DOHH2 (cell line): ENCODE measurements around the gene ABCB7.

Source experiments
- H3F3A ChIP-seq: fragments of 200-600 bp; sonication (generic), shearing (Covaris generic); 2 replicates; pipeline ENCODE4 v1.6.0; 2016; ENCODE audit warnings: antibody characterized with exemption, mild to moderate bottlenecking; ENCODE audit not compliant: control insufficient read depth, insufficient read depth
- H3K27ac ChIP-seq: fragments of 200-600 bp; sonication (generic); 2 replicates; pipeline ENCODE4 v1.5.1; 2014; ENCODE audit warnings: low read depth, mild to moderate bottlenecking, low read length, moderate library complexity
- H3K27me3 ChIP-seq: fragments of 200-600 bp; sonication (generic); 2 replicates; pipeline ENCODE4 v1.6.1; 2014; ENCODE audit warnings: mild to moderate bottlenecking, low read length, mixed read lengths; ENCODE audit not compliant: control insufficient read depth
- H3K36me3 ChIP-seq: fragments of 200-600 bp; sonication (generic); 2 replicates; pipeline ENCODE4 v1.6.1; 2014; ENCODE audit warnings: mild to moderate bottlenecking, low read length, moderate library complexity, mixed read lengths; ENCODE audit not compliant: control insufficient read depth
- H3K4me1 ChIP-seq: fragments of 200-600 bp; sonication (generic); 2 replicates; pipeline ENCODE4 v1.6.1; 2014; ENCODE audit warnings: mild to moderate bottlenecking, low read length, mixed read lengths; ENCODE audit not compliant: control insufficient read depth
- H3K4me2 ChIP-seq: fragments of 200-600 bp; sonication (generic); 2 replicates; pipeline ENCODE4 v1.6.0; 2014; ENCODE audit warnings: mild to moderate bottlenecking, low read length, moderate library complexity
- H3K4me3 ChIP-seq: fragments of 200-600 bp; sonication (generic); 2 replicates; pipeline ENCODE4 v1.5.1; 2014; ENCODE audit warnings: mild to moderate bottlenecking, low read length, mixed read lengths
- H3K79me2 ChIP-seq: fragments of 200-600 bp; sonication (generic); 2 replicates; pipeline ENCODE4 v1.6.1; 2014; ENCODE audit warnings: mild to moderate bottlenecking, low read length, mixed read lengths; ENCODE audit not compliant: control insufficient read depth
- H3K9me2 ChIP-seq: fragments of 200-600 bp; sonication (generic); replicated peaks from 2 replicates; pipeline ENCODE4 v1.6.1; 2014; ENCODE audit warnings: mild to moderate bottlenecking, low read length, mixed read lengths; ENCODE audit not compliant: control insufficient read depth
- H3K9me3 ChIP-seq: fragments of 200-600 bp; sonication (generic); 2 replicates; pipeline ENCODE4 v1.6.1; 2014; ENCODE audit warnings: antibody characterized with exemption, low read length, mixed read lengths; ENCODE audit not compliant: control insufficient read depth, insufficient read depth
- H4K20me1 ChIP-seq: fragments of 200-600 bp; sonication (generic); 2 replicates; pipeline ENCODE4 v1.6.0; 2014; ENCODE audit warnings: low read depth, mild to moderate bottlenecking, antibody characterized with exemption, low read length, moderate library complexity; ENCODE audit not compliant: control insufficient read depth, insufficient read depth
- EZH2phosphoT487 ChIP-seq: fragments of 200-600 bp; sonication (generic); IDR thresholded peaks from 2 replicates; pipeline ENCODE4 v1.6.1; 2017; ENCODE audit warnings: borderline replicate concordance, mild to moderate bottlenecking, antibody characterized with exemption, low read length, moderate library complexity, mixed read lengths
- TF ChIP-seq, protein P1 (sequence below): fragments of 200-600 bp; sonication (generic); IDR thresholded peaks from one replicate; pipeline ENCODE4 v1.5.1; 2014; ENCODE audit warnings: antibody characterized with exemption, mild to moderate bottlenecking, low read depth, low read length; ENCODE audit not compliant: poor library complexity, severe bottlenecking

ABCB7 gene

GRCh38 chrX:75086731-75087195 is 69.3 kb downstream of the ABCB7 start:
- Histone ChIP-seq H3K9me2 (no peaks in the 10 kb centered on the region), H3F3A (no peaks in the 10 kb centered on the region), H3K4me1 (no peaks in the 10 kb centered on the region), H3K9me3 (no peaks in the 10 kb centered on the region), H3K27me3 (no peaks in the 10 kb centered on the region), H3K27ac (no peak overlapping the region), H3K4me2 (no peak overlapping the region), H3K4me3 (no peak overlapping the region), H3K79me2 (no peaks in the 10 kb centered on the region), H4K20me1 (no peaks in the 10 kb centered on the region), H3K36me3 (no peaks in the 10 kb centered on the region)
- TF ChIP-seq EZH2phosphoT487 = no peak
- TF ChIP-seq, protein P1, sequence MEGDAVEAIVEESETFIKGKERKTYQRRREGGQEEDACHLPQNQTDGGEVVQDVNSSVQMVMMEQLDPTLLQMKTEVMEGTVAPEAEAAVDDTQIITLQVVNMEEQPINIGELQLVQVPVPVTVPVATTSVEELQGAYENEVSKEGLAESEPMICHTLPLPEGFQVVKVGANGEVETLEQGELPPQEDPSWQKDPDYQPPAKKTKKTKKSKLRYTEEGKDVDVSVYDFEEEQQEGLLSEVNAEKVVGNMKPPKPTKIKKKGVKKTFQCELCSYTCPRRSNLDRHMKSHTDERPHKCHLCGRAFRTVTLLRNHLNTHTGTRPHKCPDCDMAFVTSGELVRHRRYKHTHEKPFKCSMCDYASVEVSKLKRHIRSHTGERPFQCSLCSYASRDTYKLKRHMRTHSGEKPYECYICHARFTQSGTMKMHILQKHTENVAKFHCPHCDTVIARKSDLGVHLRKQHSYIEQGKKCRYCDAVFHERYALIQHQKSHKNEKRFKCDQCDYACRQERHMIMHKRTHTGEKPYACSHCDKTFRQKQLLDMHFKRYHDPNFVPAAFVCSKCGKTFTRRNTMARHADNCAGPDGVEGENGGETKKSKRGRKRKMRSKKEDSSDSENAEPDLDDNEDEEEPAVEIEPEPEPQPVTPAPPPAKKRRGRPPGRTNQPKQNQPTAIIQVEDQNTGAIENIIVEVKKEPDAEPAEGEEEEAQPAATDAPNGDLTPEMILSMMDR = no peak

DNA sequence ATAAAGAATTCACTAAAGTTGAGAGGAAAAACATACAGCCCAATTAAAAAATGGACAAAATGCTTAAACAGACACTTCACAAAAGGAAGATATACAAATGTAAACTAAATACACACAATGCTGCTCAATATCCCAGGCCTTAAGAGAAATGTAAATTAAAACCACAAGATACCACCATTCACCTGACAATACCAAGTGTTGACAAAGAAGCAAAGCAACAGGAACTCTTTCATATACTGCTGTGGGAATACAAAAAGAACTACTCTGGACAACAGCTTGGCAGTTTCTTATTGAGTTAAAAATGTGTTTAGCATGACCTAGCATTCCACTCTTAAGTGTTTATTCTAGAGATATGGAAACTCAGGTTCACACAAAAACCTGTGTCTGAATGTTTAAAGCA is 71.3 kb downstream of the ABCB7 start:
- Histone ChIP-seq H4K20me1 (no peaks in the 10 kb centered on the region), H3K4me2 (no peak overlapping the region), H3K79me2 (no peaks in the 10 kb centered on the region), H3K27ac (no peak overlapping the region), H3K4me3 (no peak overlapping the region), H3K36me3 (no peaks in the 10 kb centered on the region), H3K9me3 (no peaks in the 10 kb centered on the region), H3F3A (no peaks in the 10 kb centered on the region), H3K27me3 (no peaks in the 10 kb centered on the region), H3K9me2 (no peaks in the 10 kb centered on the region), H3K4me1 (no peaks in the 10 kb centered on the region)
- TF ChIP-seq, protein P1 = no peak
- no peak for TF ChIP-seq EZH2phosphoT487

DNA sequence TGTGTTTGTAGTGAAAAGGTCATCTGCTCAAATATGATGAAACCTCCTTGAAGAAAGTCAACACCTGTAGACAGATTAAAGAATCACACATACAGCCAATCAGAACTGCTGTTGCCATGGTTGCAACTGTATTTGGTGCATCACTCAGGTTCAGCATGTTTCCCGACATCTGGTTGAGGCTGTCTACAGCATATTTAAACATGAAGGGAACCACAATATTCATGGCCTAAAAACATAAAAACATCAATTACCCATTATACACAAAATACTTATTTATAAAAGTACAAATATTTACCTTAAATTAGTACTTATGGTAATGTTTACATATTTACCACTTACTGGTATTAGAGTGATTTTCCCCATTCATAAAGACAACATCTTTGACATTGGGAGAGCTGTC is 79.7 kb downstream of the ABCB7 start:
- Histone ChIP-seq H3K27ac (no peak overlapping the region), H3K36me3 (peaks cover 8% of the 10 kb centered on the region; the same call in 1 of the 2 replicates), H3K9me3 (no peaks in the 10 kb centered on the region), H3K4me3 (no peak overlapping the region), H3K4me2 (no peak overlapping the region), H3F3A (no peaks in the 10 kb centered on the region), H3K9me2 (no peaks in the 10 kb centered on the region), H3K79me2 (no peaks in the 10 kb centered on the region), H3K27me3 (no peaks in the 10 kb centered on the region), H3K4me1 (no peaks in the 10 kb centered on the region), H4K20me1 (no peaks in the 10 kb centered on the region)
- TF ChIP-seq, protein P1 = no peak
- no peak for TF ChIP-seq EZH2phosphoT487

- no peak overlapping the region for H3K4me2 ChIP-seq
- TF ChIP-seq, protein P1 = no peak
- TF ChIP-seq EZH2phosphoT487 = no peak
- no peak overlapping the region for H3K27ac ChIP-seq
- H3K79me2 ChIP-seq = no peaks in the 10 kb centered on the region
- H3K27me3 ChIP-seq = no peaks in the 10 kb centered on the region
- no peaks in the 10 kb centered on the region for H3F3A ChIP-seq
- no peaks in the 10 kb centered on the region for H3K9me2 ChIP-seq
- H3K9me3 ChIP-seq = no peaks in the 10 kb centered on the region
- H3K36me3 ChIP-seq = peaks cover 11% of the 10 kb centered on the region
- no peaks in the 10 kb centered on the region for H3K4me1 ChIP-seq
- H4K20me1 ChIP-seq = no peaks in the 10 kb centered on the region
- H3K4me3 ChIP-seq = no peak overlapping the region
These were observed 81.6 kb downstream of the ABCB7 start for GRCh38 chrX:75074475-75074874.
